Adrenal gland (tissue), 12 donors: ENCODE results near the gene PIK3C2G. TPM values are rescaled to one million over a fixed set of nuclear protein-coding genes. Genes with fewer than 3 reads are reported as not detected.

Experiments
- DNase-seq, 7 donors: peaks; one replicate each; pipeline ENCODE4 v3.0.0-alpha.2; 2019 to 2020
- H3K27ac ChIP-seq, 5 donors: fragments of 200-600 bp; sonication (generic) in 4 of 5; 1 replicate in 3 of 5; 2 replicates in 2 of 5; pipeline versions ENCODE4 v1.5.1 to v1.8.0; 2016 to 2020; ENCODE audit warnings: mild to moderate bottlenecking in 1 of 5
- H3K27me3 ChIP-seq: fragments of 200-600 bp; 2 replicates; pipeline ENCODE4 v1.8.0; 2021
- H3K36me3 ChIP-seq, 2 donors: fragments of 200-600 bp; replicated peaks in 1 of 2; 1 replicate in 1 of 2; 2 replicates in 1 of 2; pipeline versions ENCODE4 v1.5.1 to v1.8.0; 2018 to 2022
- H3K4me1 ChIP-seq, 2 donors: fragments of 200-600 bp; replicated peaks in 1 of 2; 1 replicate in 1 of 2; 2 replicates in 1 of 2; pipeline versions ENCODE4 v1.5.1 to v1.8.0; 2018 to 2021
- H3K4me3 ChIP-seq, 4 donors: fragments of 200-600 bp; sonication (generic) in 3 of 4; one replicate each; pipeline ENCODE4 v1.5.1; 2016 to 2018
- H3K9me3 ChIP-seq, 3 donors: fragments of 200-600 bp; sonication (generic) in 1 of 3; replicated peaks in 1 of 3; 1 replicate in 2 of 3; 2 replicates in 1 of 3; pipeline versions ENCODE4 v1.5.1 to v1.8.0; 2016 to 2021
- CTCF ChIP-seq, 6 experiments: fragments of 450-650 bp in 4 of 6; fragments of 200-600 bp in 2 of 6; sonication (generic) in 1 of 6; IDR thresholded peaks; 1 replicate in 5 of 6; 2 replicates in 1 of 6; pipeline versions ENCODE4 v1.5.1 to v1.8.0; 2016 to 2021; ENCODE audit warnings: antibody characterized with exemption in 6 of 6, mild to moderate bottlenecking in 2 of 6, moderate library complexity in 1 of 6
- POLR2A ChIP-seq, 2 donors: fragments of 450-650 bp; IDR thresholded peaks; one replicate each; pipeline ENCODE4 v1.6.1; 2017; ENCODE audit warnings: antibody characterized with exemption in 2 of 2, mild to moderate bottlenecking in 2 of 2, moderate library complexity in 1 of 2
- WGBS, 4 donors: extraction: QIAGEN DNeasy Blood & Tissue Kit in 2 of 4; methylation state at CpG; one replicate each; pipeline versions ENCODE4 v1.1.5 to v1.1.7; 2013 to 2017; 5-methylcytosine and 5-hydroxymethylcytosine counted together
- intact Hi-C, 2 donors: fragments of 100-400 bp; cut with DNase I; formaldehyde crosslinking; loops; one replicate each; pipeline versions ENCODE4 v1.14.1 to v1.15.0; 2022 to 2023
- polyA plus RNA-seq, 3 donors: library from polyadenylated mRNA; stranded (reverse); fragments of 200-250 nt in 2 of 3; fragments of 350-450 nt in 1 of 3; fragmentation: Illumina TruSeq in 1 of 3; extraction: RNeasy Lipid Tissue Mini Kit (QIAGEN cat#74804) in 1 of 3; gene quantifications; one replicate each; pipeline ENCODE4 v1.2.3, GENCODE V29; 2013 to 2014
- total RNA-seq, 9 donors: library from RNA; depleted of rRNA in 4 of 9; stranded (reverse); fragments of >200 nt in 4 of 9; fragments of 120-200 nt in 1 of 9; fragmentation: NEBNext Ultra II Directional in 1 of 9; extraction: Animal tissue kit (Norgen Biotek cat#: 25700) in 1 of 9; gene quantifications; one replicate each; pipeline versions ENCODE4 v1.1.0 to v1.2.4, GENCODE V29; 2013 to 2023
- donor health status: healthy with polysubstance abuse.
- donor health status: Bipolar disorder and iron deficiency.
- donor health status: DM: yes; HTN: yes; CAD: no.
- donor health status: DM: no; HTN: no; CAD: no.
- donor health status: DM: no; HTN: no; CAD: no.
- donor health status: DM: yes; HTN: yes; CAD: no.

PIK3C2G gene
- total and polyA plus RNA-seq, 12 donors = 0.11 to 1.3 (median 0.54) TPM

GRCh38 chr12:18461758-18462157 lies 200.4 kb downstream of the PIK3C2G start:
- TF ChIP-seq CTCF (IDR thresholded peaks at IDR 0.05) (no peak), POLR2A (IDR thresholded peaks at IDR 0.05) (no peak)
- intact Hi-C loops = no loop called here
- no peaks in the 10 kb centered on the region for H3K9me3 ChIP-seq
- no peak for DNase-seq
- H3K36me3 ChIP-seq = no peaks in the 10 kb centered on the region
- no peaks in the 10 kb centered on the region for H3K27me3 ChIP-seq
- peaks cover 6 to 7% of the 10 kb centered on the region in 2 donors for H3K4me1 ChIP-seq
- WGBS, 4 donors = 87 to 97% (median 90%) methylated on average over 2 of the region's 2 CpGs
- peak overlapping the region in 1 of 5 donors; percentile 32 for H3K27ac ChIP-seq
- no peak overlapping the region for H3K4me3 ChIP-seq

- peak overlapping the region in 2 of 5 donors; percentile 7 to 32 for H3K27ac ChIP-seq
- DNase-seq = peak in 5 of 7 donors; percentile 15 to 40 (median 23)
- TF ChIP-seq CTCF (IDR thresholded peaks at IDR 0.05) = no peak
- no peak for TF ChIP-seq POLR2A (IDR thresholded peaks at IDR 0.05)
- intact Hi-C loops = no loop called here
- no peaks in the 10 kb centered on the region for H3K27me3 ChIP-seq
- H3K4me3 ChIP-seq = no peak overlapping the region
- 5 to 11% (median 6%) methylated on average over 3 of the region's 3 CpGs for WGBS, 4 donors
- no peaks in the 10 kb centered on the region for H3K36me3 ChIP-seq
- peaks cover 6 to 7% of the 10 kb centered on the region in 2 donors for H3K4me1 ChIP-seq
- H3K9me3 ChIP-seq = no peaks in the 10 kb centered on the region
These were observed 201.1 kb downstream of the PIK3C2G start for GRCh38 chr12:18462442-18462841.

- H3K36me3 ChIP-seq = no peaks in the 10 kb centered on the region
- no peak overlapping the region for H3K4me3 ChIP-seq
- DNase-seq = no peak
- H3K27me3 ChIP-seq = no peaks in the 10 kb centered on the region
- H3K9me3 ChIP-seq = no peaks in the 10 kb centered on the region
- TF ChIP-seq CTCF (IDR thresholded peaks at IDR 0.05) = no peak
- no peak for TF ChIP-seq POLR2A (IDR thresholded peaks at IDR 0.05)
- intact Hi-C loops = no loop called here
- no peak overlapping the region for H3K27ac ChIP-seq
- H3K4me1 ChIP-seq = peaks cover 0 to 1% of the 10 kb centered on the region in 2 donors
These were observed 206.4 kb downstream of the PIK3C2G start for GRCh38 chr12:18467620-18468245.

GRCh38 chr12:18468246-18469075 lies 207.1 kb downstream of the PIK3C2G start:
- WGBS, 4 donors = 84 to 100% (median 93%) methylated on average over 1 of the region's 1 CpG
- TF ChIP-seq CTCF (IDR thresholded peaks at IDR 0.05) = no peak
- no peak for TF ChIP-seq POLR2A (IDR thresholded peaks at IDR 0.05)
- Histone ChIP-seq H3K27me3 (no peaks in the 10 kb centered on the region), H3K9me3 (no peaks in the 10 kb centered on the region), H3K4me3 (no peak overlapping the region), H3K4me1 (no peaks in the 10 kb centered on the region), H3K36me3 (no peaks in the 10 kb centered on the region), H3K27ac (no peak overlapping the region)
- intact Hi-C loops = no loop called here
- DNase-seq = no peak
